Osteocyte (in vitro differentiated cells): ENCODE results near the gene HMX3. TPM values are rescaled to one million over a fixed set of nuclear protein-coding genes. Genes with fewer than 3 reads are reported as not detected.

Experiments
- DNase-seq: peaks from one replicate; pipeline ENCODE4 v3.0.0; 2021; ENCODE audit warnings: mixed read lengths; ENCODE audit not compliant: unreplicated experiment; ENCODE audit errors: extremely low spot score
- H3K27ac Mint-ChIP-seq: one replicate; pipeline ENCODE4 v1.8.0; 2021; ENCODE audit warnings: mild to moderate bottlenecking, mixed read lengths; ENCODE audit not compliant: unreplicated experiment
- H3K27me3 Mint-ChIP-seq: one replicate; pipeline ENCODE4 v1.8.0; 2021; ENCODE audit warnings: mixed read lengths; ENCODE audit not compliant: unreplicated experiment
- H3K36me3 Mint-ChIP-seq: one replicate; pipeline ENCODE4 v1.8.0; 2021; ENCODE audit warnings: mixed read lengths; ENCODE audit not compliant: unreplicated experiment
- H3K4me1 Mint-ChIP-seq: one replicate; pipeline ENCODE4 v1.8.0; 2021; ENCODE audit warnings: mixed read lengths; ENCODE audit not compliant: unreplicated experiment
- H3K4me3 Mint-ChIP-seq: one replicate; pipeline ENCODE4 v1.8.0; 2021; ENCODE audit warnings: mild to moderate bottlenecking, moderate library complexity, mixed read lengths; ENCODE audit not compliant: unreplicated experiment
- H3K9me3 Mint-ChIP-seq: one replicate; pipeline ENCODE4 v1.8.0; 2021; ENCODE audit warnings: mixed read lengths; ENCODE audit not compliant: unreplicated experiment
- total RNA-seq: library from RNA; stranded (reverse); gene quantifications from 2 replicates; pipeline ENCODE4 v1.2.1, GENCODE V29; 2021
- TF ChIP-seq, protein P1 (sequence below): fragments of 200-600 bp; sonication (generic); IDR thresholded peaks from 2 replicates; pipeline ENCODE4 v1.5.0; 2021; ENCODE audit warnings: antibody characterized with exemption, mild to moderate bottlenecking, moderate library complexity

HMX3 gene
- total RNA-seq, 1 donor from 2014 or later = not detected

DNA sequence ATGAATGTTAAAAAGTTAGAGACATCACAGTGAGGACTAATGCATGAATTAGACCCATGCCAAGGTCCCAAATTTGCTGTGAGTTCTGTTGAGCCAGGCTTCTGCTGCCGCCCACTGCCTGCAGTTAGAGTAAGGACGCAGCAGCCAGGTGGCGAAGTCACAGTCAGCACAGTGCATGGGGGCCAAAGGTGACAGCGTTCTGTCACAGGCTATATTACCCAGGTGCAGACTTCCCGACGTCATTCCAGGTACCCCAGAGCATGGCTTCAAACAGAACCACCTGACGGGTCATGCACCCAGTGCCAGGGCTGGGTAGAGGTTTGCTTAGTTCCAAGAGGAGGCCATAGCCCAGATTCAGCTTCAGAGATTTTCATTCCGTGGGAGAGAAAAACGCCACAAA, 33.9 kb upstream of the HMX3 start:
- Mint-ChIP-seq H3K27me3 (peaks cover 3% of the 10 kb centered on the region), H3K4me1 (no peaks in the 10 kb centered on the region), H3K4me3 (no peak overlapping the region), H3K27ac (no peak overlapping the region), H3K36me3 (no peaks in the 10 kb centered on the region), H3K9me3 (no peaks in the 10 kb centered on the region)
- no peak for DNase-seq
- TF ChIP-seq, protein P1, sequence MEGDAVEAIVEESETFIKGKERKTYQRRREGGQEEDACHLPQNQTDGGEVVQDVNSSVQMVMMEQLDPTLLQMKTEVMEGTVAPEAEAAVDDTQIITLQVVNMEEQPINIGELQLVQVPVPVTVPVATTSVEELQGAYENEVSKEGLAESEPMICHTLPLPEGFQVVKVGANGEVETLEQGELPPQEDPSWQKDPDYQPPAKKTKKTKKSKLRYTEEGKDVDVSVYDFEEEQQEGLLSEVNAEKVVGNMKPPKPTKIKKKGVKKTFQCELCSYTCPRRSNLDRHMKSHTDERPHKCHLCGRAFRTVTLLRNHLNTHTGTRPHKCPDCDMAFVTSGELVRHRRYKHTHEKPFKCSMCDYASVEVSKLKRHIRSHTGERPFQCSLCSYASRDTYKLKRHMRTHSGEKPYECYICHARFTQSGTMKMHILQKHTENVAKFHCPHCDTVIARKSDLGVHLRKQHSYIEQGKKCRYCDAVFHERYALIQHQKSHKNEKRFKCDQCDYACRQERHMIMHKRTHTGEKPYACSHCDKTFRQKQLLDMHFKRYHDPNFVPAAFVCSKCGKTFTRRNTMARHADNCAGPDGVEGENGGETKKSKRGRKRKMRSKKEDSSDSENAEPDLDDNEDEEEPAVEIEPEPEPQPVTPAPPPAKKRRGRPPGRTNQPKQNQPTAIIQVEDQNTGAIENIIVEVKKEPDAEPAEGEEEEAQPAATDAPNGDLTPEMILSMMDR = no peak

DNA sequence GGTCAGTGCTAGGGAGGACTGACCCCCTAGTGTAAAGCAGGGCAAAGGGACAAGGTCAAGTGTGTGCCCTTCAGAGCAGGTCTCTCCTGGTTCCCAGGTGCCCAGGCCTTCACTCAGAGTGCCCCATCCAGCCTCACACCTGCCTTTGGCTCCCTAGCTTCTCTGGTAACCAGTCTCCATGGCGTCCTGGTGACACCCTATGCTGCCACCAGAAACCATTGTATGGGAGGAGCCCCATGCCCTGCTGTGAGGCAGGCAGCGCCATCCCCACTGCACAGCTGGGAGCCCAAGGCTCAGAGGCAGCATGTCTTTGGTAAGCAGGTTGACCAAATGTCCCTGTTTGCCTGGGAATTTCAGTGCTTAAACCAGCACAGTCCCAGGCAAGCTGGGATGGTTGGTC, 33.1 kb upstream of the HMX3 start:
- H3K4me1 Mint-ChIP-seq = no peaks in the 10 kb centered on the region
- no peak overlapping the region for H3K4me3 Mint-ChIP-seq
- peaks cover 3% of the 10 kb centered on the region for H3K27me3 Mint-ChIP-seq
- DNase-seq = no peak
- H3K27ac Mint-ChIP-seq = no peak overlapping the region
- TF ChIP-seq, protein P1 = no peak
- no peaks in the 10 kb centered on the region for H3K9me3 Mint-ChIP-seq
- no peaks in the 10 kb centered on the region for H3K36me3 Mint-ChIP-seq

DNA sequence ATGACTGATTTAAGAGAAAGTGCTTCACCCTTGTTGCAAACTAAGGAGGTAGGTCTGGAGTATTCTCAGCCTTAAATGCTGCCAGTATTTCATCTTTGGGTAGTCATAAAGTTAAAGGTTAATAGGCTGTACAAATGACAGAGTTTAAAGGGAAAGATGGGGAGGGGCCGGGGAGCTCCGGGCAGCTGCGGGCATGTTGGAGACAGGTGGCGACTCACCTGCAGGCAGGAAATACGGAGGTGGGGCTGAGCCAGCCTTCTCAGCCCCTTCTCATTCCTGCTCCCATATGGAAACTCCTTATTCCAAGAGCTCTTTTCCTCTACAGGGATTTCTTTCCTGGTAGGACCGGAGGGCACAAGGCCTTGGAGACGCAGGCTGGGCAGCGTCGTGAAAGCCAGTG, 31.8 kb upstream of the HMX3 start:
- Mint-ChIP-seq H3K36me3 (no peaks in the 10 kb centered on the region), H3K27me3 (peaks cover 3% of the 10 kb centered on the region)
- no peak for DNase-seq

DNA sequence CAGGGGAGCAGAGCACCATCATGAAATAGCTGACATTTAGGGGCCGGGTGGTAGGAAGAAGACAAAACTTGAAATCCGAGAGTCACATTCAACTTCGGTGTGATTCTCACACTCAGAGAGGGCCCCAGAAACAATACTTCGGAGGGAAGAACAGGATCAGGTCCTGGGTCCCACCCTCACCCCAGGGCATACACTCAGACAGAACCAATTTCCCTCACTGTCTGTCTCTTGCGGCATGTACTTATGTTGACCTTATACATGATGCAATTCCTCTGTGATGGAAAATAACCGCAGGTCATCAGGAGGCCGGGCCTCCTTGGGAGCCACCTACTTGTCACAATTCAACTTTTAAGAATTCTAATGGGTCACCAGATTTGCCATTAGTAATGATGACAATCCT, 26.3 kb upstream of the HMX3 start:
- Mint-ChIP-seq H3K36me3 (no peaks in the 10 kb centered on the region), H3K4me3 (no peak overlapping the region), H3K9me3 (no peaks in the 10 kb centered on the region), H3K4me1 (no peaks in the 10 kb centered on the region), H3K27me3 (peaks cover 22% of the 10 kb centered on the region), H3K27ac (no peak overlapping the region)
- TF ChIP-seq, protein P1 = no peak
- no peak for DNase-seq

More for the DNA sequence above, 31.8 kb upstream of the HMX3 start:
- no peak overlapping the region for H3K27ac Mint-ChIP-seq
- H3K4me1 Mint-ChIP-seq = no peaks in the 10 kb centered on the region
- H3K9me3 Mint-ChIP-seq = no peaks in the 10 kb centered on the region
- no peak overlapping the region for H3K4me3 Mint-ChIP-seq
- TF ChIP-seq, protein P1 = no peak

DNA sequence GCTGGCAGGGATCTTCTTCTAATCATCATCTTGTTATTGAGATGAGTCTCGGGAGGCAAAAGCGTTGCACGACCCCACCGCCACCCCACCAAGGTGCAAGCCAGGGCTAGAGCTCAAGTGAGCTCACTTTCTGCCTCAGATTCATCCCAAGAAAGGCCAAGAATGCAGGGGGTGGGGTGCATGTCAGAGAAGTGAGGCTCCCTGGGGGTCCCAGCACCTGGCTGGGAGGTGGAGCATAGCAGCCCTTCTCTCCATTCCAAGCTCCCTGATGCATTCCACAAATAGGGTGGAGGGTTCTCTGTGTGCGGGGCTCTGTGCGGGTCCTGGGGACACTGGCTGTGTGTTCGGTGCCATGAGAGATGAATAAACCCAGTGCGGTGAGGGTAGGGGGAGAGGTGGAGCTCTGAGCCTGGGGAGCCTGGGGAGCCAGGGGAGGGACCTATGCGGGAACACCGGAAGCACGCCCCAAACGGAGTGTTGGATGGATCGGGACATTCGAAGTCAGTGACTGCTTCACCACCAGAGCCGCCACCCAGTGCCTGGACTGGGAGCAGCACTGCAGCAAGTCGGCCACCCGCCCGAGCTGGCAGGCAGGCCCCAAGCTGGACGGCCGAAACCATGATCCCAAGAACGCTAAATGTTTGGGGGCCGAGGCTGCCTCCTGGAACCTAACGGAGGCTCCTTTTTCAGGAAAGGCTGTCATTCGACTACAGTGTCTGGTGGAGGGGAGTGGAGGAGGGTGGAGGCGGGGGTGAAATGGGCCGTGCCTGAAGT, 17.9 kb upstream of the HMX3 start:
- Mint-ChIP-seq H3K36me3 (no peaks in the 10 kb centered on the region), H3K4me1 (no peaks in the 10 kb centered on the region), H3K27me3 (peaks cover 32% of the 10 kb centered on the region), H3K9me3 (no peaks in the 10 kb centered on the region), H3K27ac (no peak overlapping the region), H3K4me3 (no peak overlapping the region)
- TF ChIP-seq, protein P1 = no peak
- no peak for DNase-seq
